Erythroblast (primary cell): ENCODE data around the gene TPSAB1.

Experiments used
- GATA1 ChIP-seq: IDR thresholded peaks from 2 replicates; pipeline ENCODE4 v1.6.1; 2011; ENCODE audit warnings: low read depth, mild to moderate bottlenecking, control low read depth, low read length, moderate library complexity
- POLR2A ChIP-seq: IDR thresholded peaks from 2 replicates; pipeline ENCODE4 v1.6.1; 2011; ENCODE audit warnings: mild to moderate bottlenecking, low read length

DNA sequence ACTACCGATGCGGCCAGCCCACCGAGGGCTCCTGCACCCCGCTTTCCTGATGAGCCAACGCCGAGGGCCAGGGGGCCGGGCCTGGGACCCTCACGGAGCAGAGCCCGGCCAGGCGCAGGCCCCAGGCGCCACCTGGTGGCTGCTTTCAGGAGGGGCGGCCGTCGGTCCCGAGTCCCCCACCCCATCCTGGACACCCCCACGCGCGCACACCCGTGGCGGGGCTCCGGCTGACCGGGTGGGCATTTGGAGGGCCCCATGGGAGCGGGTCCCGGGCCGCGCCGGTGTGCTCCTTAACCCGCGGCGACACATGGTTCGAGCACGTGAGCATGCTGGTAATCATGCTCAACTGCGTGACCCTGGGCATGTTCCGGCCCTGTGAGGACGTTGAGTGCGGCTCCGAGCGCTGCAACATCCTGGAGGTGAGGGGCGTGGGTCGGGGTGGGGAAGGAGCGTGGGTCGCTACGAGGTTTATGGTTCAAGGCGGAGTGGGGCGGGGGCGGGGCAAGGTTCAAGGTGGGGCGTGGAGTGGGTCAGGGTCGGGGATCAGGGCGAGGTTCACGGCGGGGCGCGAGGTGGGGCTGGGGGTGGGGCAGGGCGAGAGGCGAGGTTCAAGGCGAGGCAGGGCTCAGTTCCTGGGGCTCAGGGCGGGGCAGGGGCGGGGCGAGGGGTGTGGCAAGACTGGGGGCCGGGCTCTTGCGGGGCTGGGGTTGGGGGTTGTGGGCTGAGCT, 45.7 kb upstream of the TPSAB1 start:
- TF ChIP-seq POLR2A: no peak
- no peak for TF ChIP-seq GATA1
